Adrenal gland (tissue), 5 donors: ENCODE data around the gene DLG5.

ENCODE experiments used
- CTCF ChIP-seq, 6 experiments: fragments of 450-650 bp in 4 of 6; fragments of 200-600 bp in 2 of 6; sonication (generic) in 1 of 6; IDR thresholded peaks; 1 replicate in 5 of 6; 2 replicates in 1 of 6; pipeline versions ENCODE4 v1.5.1 to v1.8.0; 2016 to 2021; ENCODE audit warnings: antibody characterized with exemption in 6 of 6, mild to moderate bottlenecking in 2 of 6, moderate library complexity in 1 of 6
- POLR2A ChIP-seq, 2 donors: fragments of 450-650 bp; IDR thresholded peaks; one replicate each; pipeline ENCODE4 v1.6.1; 2017; ENCODE audit warnings: antibody characterized with exemption in 2 of 2, mild to moderate bottlenecking in 2 of 2, moderate library complexity in 1 of 2
- donor health status: DM: no; HTN: no; CAD: no.

GRCh38 chr10:77820349-77820748, 106.2 kb downstream of the DLG5 start:
- TF ChIP-seq CTCF (IDR thresholded peaks at IDR 0.05) (no peak), POLR2A (IDR thresholded peaks at IDR 0.05) (no peak)
